CD14-positive monocyte (primary cell): Measurements from ENCODE around the gene RBMS1. TPM values are rescaled to one million over a fixed set of nuclear protein-coding genes. Genes with fewer than 3 reads are reported as not detected.
A peak's percentile ranks its signal among the peaks of the same experiment; 100 is the strongest.

Experiments used
- DNase-seq, 3 donors: peaks; one replicate each; pipeline ENCODE4 v3.0.0-alpha.2; 2011 to 2022
- H2AFZ ChIP-seq: 2 replicates; pipeline ENCODE4 v1.6.0; 2012; ENCODE audit warnings: mild to moderate bottlenecking, low read depth, low read length, inconsistent platforms; ENCODE audit not compliant: insufficient read depth, poor library complexity, severe bottlenecking
- H3K27ac ChIP-seq, 2 donors: 1 replicate in 1 of 2; 2 replicates in 1 of 2; pipeline ENCODE4 v1.5.1; 2012 to 2013; ENCODE audit warnings: low read length in 2 of 2, control low read depth in 1 of 2, inconsistent platforms in 1 of 2, low read depth in 1 of 2, mild to moderate bottlenecking in 1 of 2
- H3K27me3 ChIP-seq, 2 donors: one replicate each; pipeline versions ENCODE4 v1.6.0 to v1.6.1; 2011 to 2013; ENCODE audit warnings: low read length in 2 of 2; ENCODE audit not compliant: control insufficient read depth in 2 of 2, insufficient read depth in 2 of 2
- H3K36me3 ChIP-seq, 2 donors: replicated peaks in 1 of 2; 1 replicate in 1 of 2; 2 replicates in 1 of 2; pipeline versions ENCODE4 v1.5.1 to v1.6.1; 2012 to 2013; ENCODE audit warnings: low read length in 2 of 2, control low read depth in 1 of 2, inconsistent platforms in 1 of 2, mild to moderate bottlenecking in 1 of 2; ENCODE audit not compliant: insufficient read depth in 2 of 2, control insufficient read depth in 1 of 2
- H3K4me1 ChIP-seq, 2 donors: 1 replicate in 1 of 2; 2 replicates in 1 of 2; pipeline versions ENCODE4 v1.5.1 to v1.6.1; 2012 to 2013; ENCODE audit warnings: low read length in 2 of 2, control low read depth in 1 of 2, inconsistent platforms in 1 of 2, mild to moderate bottlenecking in 1 of 2, moderate library complexity in 1 of 2; ENCODE audit not compliant: insufficient read depth in 2 of 2, control insufficient read depth in 1 of 2
- H3K4me2 ChIP-seq: replicated peaks from 2 replicates; pipeline ENCODE3; 2012; ENCODE audit warnings: low read length, moderate library complexity, mild to moderate bottlenecking; ENCODE audit not compliant: poor library complexity, severe bottlenecking; ENCODE audit errors: extremely low read depth
- H3K4me3 ChIP-seq, 3 experiments: fragments of 200-600 bp in 1 of 3; sonication (generic) in 1 of 3; replicated peaks in 1 of 3; 1 replicate in 2 of 3; 2 replicates in 1 of 3; pipeline ENCODE4 v1.5.1; 2011 to 2013; ENCODE audit warnings: low read length in 3 of 3, mild to moderate bottlenecking in 3 of 3, control low read depth in 2 of 3, low read depth in 2 of 3, inconsistent platforms in 1 of 3, moderate library complexity in 1 of 3
- H3K79me2 ChIP-seq: 2 replicates; pipeline ENCODE4 v1.6.0; 2012; ENCODE audit warnings: mild to moderate bottlenecking, control low read depth, inconsistent platforms, low read length, moderate library complexity; ENCODE audit not compliant: insufficient read depth
- H3K9ac ChIP-seq: 2 replicates; pipeline ENCODE4 v1.6.0; 2017; ENCODE audit warnings: low read length, mild to moderate bottlenecking; ENCODE audit not compliant: insufficient read depth, poor library complexity, severe bottlenecking
- H3K9me3 ChIP-seq, 2 donors: replicated peaks in 1 of 2; 1 replicate in 1 of 2; 2 replicates in 1 of 2; pipeline versions ENCODE4 v1.5.1 to v1.6.1; 2012 to 2013; ENCODE audit warnings: low read length in 2 of 2, control low read depth in 1 of 2; ENCODE audit not compliant: control insufficient read depth in 1 of 2, insufficient read depth in 1 of 2
- H4K20me1 ChIP-seq: 2 replicates; pipeline ENCODE4 v1.6.0; 2012; ENCODE audit warnings: mild to moderate bottlenecking, low read length, control low read depth, moderate library complexity; ENCODE audit not compliant: insufficient read depth
- H3K27ac Mint-ChIP-seq, 7 donors: one replicate each; pipeline ENCODE4 v1.8.0; 2020; ENCODE audit warnings: mild to moderate bottlenecking in 7 of 7, mixed read lengths in 7 of 7, moderate library complexity in 6 of 7, inconsistent platforms in 2 of 7
- H3K27me3 Mint-ChIP-seq, 3 donors: one replicate each; pipeline ENCODE4 v1.8.0; 2021 to 2022; ENCODE audit warnings: low read depth in 3 of 3, mild to moderate bottlenecking in 3 of 3, mixed read lengths in 3 of 3, moderate library complexity in 3 of 3, inconsistent platforms in 1 of 3
- H3K36me3 Mint-ChIP-seq, 2 donors: one replicate each; pipeline ENCODE4 v1.8.0; 2020; ENCODE audit warnings: mixed read lengths in 2 of 2, inconsistent platforms in 1 of 2, mild to moderate bottlenecking in 1 of 2
- H3K4me1 Mint-ChIP-seq: one replicate; pipeline ENCODE4 v1.8.0; 2020; ENCODE audit warnings: mild to moderate bottlenecking, mixed read lengths
- H3K4me3 Mint-ChIP-seq, 2 donors: one replicate each; pipeline ENCODE4 v1.8.0; 2020; ENCODE audit warnings: mild to moderate bottlenecking in 2 of 2, mixed read lengths in 2 of 2, moderate library complexity in 1 of 2
- H3K9me3 Mint-ChIP-seq, 7 donors: one replicate each; pipeline ENCODE4 v1.8.0; 2020 to 2022; ENCODE audit warnings: mixed read lengths in 7 of 7, mild to moderate bottlenecking in 6 of 7, moderate library complexity in 6 of 7, inconsistent platforms in 2 of 7
- CTCF ChIP-seq: fragments of 200-600 bp; IDR thresholded peaks from one replicate; pipeline ENCODE4 v1.8.0; 2022; ENCODE audit warnings: antibody characterized with exemption, mild to moderate bottlenecking
- WGBS: methylation state at CpG from one replicate; pipeline ENCODE4 v1.1.5; 2013; ENCODE audit warnings: missing lambda C conversion rate; ENCODE audit not compliant: insufficient coverage; 5-methylcytosine and 5-hydroxymethylcytosine counted together
- intact Hi-C, 2 donors: fragments of 100-400 bp; cut with micrococcal nuclease; formaldehyde crosslinking; loops; one replicate each; pipeline versions ENCODE4 v1.15.0 to v1.15.1; 2023
- polyA plus RNA-seq, 3 donors: library from polyadenylated mRNA; depleted of rRNA in 1 of 3; unstranded in 2 of 3; stranded (reverse) in 1 of 3; fragments of 300-500 nt in 2 of 3; fragments of >200 nt in 1 of 3; fragmentation: Illumina TruSeq in 2 of 3; gene quantifications; 1 replicate in 2 of 3; 2 replicates in 1 of 3; pipeline ENCODE4 v1.2.3, GENCODE V29; 2012 to 2021

The RBMS1 gene
- polyA plus RNA-seq, 3 donors = 88.2 to 91.2 (median 89.4) TPM

- peaks cover 95% of the 10 kb centered on the region for H4K20me1 ChIP-seq
- peaks cover 70% of the 10 kb centered on the region for H3K4me1 Mint-ChIP-seq
- H2AFZ ChIP-seq = no peak overlapping the region
- no peak for TF ChIP-seq CTCF
- H3K9me3 Mint-ChIP-seq = no peaks in the 10 kb centered on the region
- no peaks in the 10 kb centered on the region for H3K27me3 ChIP-seq
- H3K79me2 ChIP-seq = peaks cover 100% of the 10 kb centered on the region
- H3K36me3 Mint-ChIP-seq = peaks cover 37 to 49% of the 10 kb centered on the region in 2 donors
- no peak overlapping the region for H3K9ac ChIP-seq
- DNase-seq = no peak
- H3K4me2 ChIP-seq = no peak overlapping the region
- intact Hi-C loops = no loop called here
- H3K27ac Mint-ChIP-seq = peak overlapping the region in 1 of 7 donors; percentile 10
- H3K4me3 ChIP-seq = no peak overlapping the region
- WGBS = no CpG with 5 or more reads among the region's 1 CpG
- no peaks in the 10 kb centered on the region for H3K27me3 Mint-ChIP-seq
- no peaks in the 10 kb centered on the region for H3K9me3 ChIP-seq
- H3K36me3 ChIP-seq = peaks cover 5 to 30% of the 10 kb centered on the region in 2 donors
- H3K27ac ChIP-seq = peak overlapping the region in 1 of 2 donors; percentile 24
- peaks cover 43 to 75% of the 10 kb centered on the region in 2 donors for H3K4me1 ChIP-seq
- no peak overlapping the region for H3K4me3 Mint-ChIP-seq
These were observed 127.1 kb downstream of the RBMS1 start for GRCh38 chr2:160366474-160366873.

GRCh38 chr2:160365716-160366367 lies 127.8 kb downstream of the RBMS1 start:
- Mint-ChIP-seq H3K4me1 (peaks cover 65% of the 10 kb centered on the region), H3K4me3 (no peak overlapping the region), H3K27me3 (no peaks in the 10 kb centered on the region), H3K36me3 (peaks cover 37 to 54% of the 10 kb centered on the region in 2 donors), H3K9me3 (no peaks in the 10 kb centered on the region), H3K27ac (peak overlapping the region in 4 of 7 donors; percentile 6 to 58 (median 28))
- no peaks in the 10 kb centered on the region for H3K27me3 ChIP-seq
- no peak overlapping the region for H3K9ac ChIP-seq
- peaks cover 95% of the 10 kb centered on the region for H4K20me1 ChIP-seq
- peak overlapping the region in 1 of 2 donors; percentile 24 for H3K27ac ChIP-seq
- no peak overlapping the region for H3K4me3 ChIP-seq
- H3K4me2 ChIP-seq = no peak overlapping the region
- no peak overlapping the region for H2AFZ ChIP-seq
- WGBS = 77% methylated on average over 3 of the region's 5 CpGs
- no peaks in the 10 kb centered on the region for H3K9me3 ChIP-seq
- H3K4me1 ChIP-seq = peaks cover 38 to 69% of the 10 kb centered on the region in 2 donors
- intact Hi-C loops = no loop called here
- H3K36me3 ChIP-seq = peaks cover 5 to 30% of the 10 kb centered on the region in 2 donors
- no peak for DNase-seq
- H3K79me2 ChIP-seq = peaks cover 100% of the 10 kb centered on the region
- TF ChIP-seq CTCF = no peak
